ENCODE results near the gene SMOC1.

Gene SMOC1

GRCh38 chr14:69987406-69988121 lies 108.3 kb downstream of the SMOC1 start:
- no peak for DNase-seq

DNA sequence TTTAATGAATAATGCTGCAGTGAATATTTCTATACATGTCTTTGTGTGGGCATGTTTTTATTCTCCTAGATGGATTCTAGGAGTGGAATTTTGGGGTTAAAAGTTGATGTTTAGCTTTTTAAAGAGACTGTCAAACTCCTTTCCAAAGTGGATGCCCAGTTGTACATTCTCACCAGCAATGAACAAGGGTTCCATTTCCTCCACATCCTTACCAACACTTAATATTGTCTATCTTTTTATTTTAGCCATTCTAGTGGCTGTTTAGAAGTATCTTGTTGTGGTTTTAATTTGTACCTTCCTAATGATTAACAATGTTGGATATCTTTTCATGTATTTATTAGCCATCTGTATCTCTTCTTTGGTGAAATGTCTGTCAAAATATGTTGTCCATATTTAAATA lies 109.8 kb downstream of the SMOC1 start:
- DNase-seq = no peak

DNA sequence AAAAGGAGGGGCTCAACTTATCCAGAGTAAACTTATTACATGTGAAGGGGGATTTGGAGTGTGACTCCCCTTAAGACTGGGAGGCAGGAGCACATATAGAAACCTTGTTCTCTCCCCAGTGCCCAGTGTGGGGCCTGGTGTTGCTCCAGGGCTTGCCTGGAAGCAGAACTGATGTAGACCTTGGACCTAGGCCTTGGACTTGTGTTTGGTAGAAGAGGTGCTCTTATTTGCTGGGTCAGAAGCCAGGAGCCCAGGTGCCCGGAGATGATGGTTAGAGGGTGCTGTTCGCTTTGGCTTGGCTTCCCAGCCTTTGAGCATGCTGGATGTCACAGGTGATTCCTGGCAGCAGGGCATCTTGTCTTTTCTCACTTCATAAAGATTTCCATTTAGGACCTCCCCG lies 110.4 kb downstream of the SMOC1 start:
- no peak for DNase-seq

- no peak for DNase-seq
Measured at GRCh38 chr14:69990323-69990722, 111.1 kb downstream of the SMOC1 start.

- DNase-seq = no peak
Measured at GRCh38 chr14:69991422-69991821, 112.2 kb downstream of the SMOC1 start.

GRCh38 chr14:69992564-69992963 lies 113.3 kb downstream of the SMOC1 start:
- no peak for DNase-seq

DNA sequence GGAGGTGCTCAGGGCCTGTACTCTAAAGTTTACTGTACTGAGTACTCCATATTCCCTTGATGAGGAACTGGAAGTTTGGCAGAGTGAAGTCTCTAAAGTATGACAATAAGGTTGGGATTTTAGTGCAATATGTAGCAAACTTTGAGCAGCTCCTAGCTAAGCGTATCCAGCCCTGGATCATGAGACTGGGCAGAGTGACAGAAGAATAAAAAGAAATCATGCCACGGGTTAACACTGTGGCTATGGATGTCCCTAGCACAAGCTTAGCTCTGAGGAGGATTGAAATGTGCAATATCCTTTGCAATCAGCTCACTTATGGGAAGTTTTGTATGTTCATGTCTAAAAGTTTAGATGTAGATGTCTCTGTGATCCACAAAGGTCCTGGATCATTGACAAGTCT lies 114.1 kb downstream of the SMOC1 start:
- DNase-seq = no peak

DNA sequence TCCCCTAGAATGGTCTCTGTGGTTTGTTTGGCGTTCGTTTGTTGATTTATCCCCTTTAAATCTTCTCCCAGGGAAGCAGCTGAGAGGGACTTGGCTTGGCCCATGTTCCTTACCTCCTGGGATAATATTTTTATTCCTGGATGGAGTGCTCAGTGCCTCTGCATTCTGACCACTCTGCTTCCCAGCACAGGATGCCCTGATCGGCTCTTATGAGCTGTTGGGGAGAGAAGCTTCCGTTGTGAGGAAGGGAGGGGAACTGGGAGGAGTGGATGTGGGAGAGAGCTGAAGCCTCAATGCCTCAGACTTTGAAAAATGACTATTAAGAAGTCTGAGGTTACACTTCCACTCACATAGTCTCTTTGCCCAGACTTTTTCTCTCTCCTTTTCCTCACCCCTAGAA lies 114.8 kb downstream of the SMOC1 start:
- DNase-seq = no peak

GRCh38 chr14:69996216-69996615 lies 117.0 kb downstream of the SMOC1 start:
- DNase-seq = no peak

DNA sequence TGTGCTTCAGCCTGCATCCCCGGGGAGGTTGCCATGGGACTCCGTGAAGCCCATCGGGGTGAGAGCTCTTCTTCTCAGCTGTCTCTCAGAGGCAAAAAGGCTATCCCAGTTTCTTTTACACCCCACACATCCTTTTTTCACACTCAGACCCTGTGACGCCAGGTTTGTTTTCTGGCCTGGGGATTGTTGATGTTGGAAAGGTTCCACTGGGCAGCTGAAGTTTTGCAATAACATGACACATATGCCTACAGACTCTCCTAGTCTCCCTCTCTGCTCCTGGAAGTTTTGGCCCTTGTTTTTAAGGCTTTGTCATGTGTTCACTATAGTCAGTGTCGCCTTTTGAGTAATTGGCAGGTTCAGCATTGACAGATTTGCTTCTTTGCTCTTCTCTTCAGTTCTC lies 118.6 kb downstream of the SMOC1 start:
- no peak for DNase-seq

DNA sequence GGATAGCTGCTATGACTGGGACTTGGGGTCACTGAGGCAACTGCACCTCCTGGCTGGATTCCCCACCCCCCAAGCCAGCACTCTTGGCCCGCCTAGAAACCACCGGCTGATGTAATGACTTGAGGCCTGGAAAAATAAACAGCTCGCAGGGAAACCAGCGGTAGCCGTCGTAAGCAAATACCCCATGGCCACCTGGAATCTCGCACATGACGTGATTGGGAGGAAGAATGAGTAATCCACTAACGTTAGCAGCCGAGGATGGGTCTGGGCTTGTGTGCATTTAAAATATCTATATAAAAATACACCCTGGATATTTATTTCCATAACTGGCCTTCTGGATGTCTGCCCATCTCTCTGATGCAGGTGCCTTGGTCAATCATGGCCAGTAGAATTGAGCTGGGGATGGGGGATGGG lies 120.1 kb downstream of the SMOC1 start:
- DNase-seq = no peak

- DNase-seq = no peak
Measured at GRCh38 chr14:70000601-70001000, 121.4 kb downstream of the SMOC1 start.

DNA sequence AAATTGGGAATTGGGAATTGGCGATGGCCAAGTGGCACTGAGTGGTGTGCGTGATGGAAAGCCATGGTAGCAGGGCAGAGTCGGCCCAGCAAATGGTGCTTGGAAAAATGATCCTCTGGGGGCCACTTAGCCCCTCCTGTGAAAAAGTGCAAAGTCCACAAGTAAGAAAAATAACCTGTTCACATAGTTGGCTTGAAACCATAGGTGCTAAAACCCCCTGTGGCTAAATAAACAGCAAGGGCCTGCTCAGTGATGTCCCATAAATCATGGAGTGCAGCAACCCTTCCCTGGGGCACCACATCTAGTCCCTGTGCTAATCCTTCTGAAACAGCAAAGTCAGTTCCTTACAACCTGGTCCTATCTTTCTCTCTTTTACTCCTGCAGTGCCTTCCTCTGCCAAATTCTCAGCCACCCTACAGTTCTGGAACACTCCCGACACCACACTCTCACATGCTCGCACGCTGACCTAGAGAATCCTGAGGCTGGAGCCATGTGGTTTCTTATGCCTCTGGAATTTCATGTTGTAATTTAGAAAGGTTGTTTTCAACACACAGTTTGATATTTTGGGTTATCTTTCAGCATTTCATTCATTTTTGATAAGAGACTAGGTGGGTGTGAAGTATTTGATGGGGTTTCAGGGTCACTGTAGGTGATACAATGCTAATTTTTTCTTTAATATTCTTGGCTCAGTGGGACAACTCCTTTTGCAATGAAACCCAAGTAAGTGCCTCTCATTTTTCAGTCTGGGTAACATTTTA lies 123.6 kb downstream of the SMOC1 start:
- DNase-seq = no peak

DNA sequence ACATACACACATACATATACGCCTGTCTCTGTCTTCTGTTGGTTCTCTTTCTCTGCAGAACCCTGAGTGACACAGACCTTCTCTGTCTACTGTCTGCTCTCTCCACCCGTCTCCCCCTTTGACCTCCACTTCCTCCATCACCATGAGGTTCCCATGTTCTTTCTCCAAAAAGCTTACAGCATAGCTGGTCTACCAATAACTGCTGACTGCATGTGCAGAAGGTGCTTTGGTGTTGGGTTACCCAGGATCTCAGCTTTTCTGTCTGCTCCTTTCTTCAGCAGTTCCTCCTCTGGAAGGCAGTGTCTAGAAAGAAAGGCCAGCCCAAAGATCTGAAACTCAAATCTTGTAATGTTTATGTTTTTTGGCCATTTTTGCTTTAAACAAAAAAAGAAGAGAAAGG lies 125.6 kb downstream of the SMOC1 start:
- DNase-seq = no peak

GRCh38 chr14:70005281-70005805 lies 126.1 kb downstream of the SMOC1 start:
- no peak for DNase-seq

DNA sequence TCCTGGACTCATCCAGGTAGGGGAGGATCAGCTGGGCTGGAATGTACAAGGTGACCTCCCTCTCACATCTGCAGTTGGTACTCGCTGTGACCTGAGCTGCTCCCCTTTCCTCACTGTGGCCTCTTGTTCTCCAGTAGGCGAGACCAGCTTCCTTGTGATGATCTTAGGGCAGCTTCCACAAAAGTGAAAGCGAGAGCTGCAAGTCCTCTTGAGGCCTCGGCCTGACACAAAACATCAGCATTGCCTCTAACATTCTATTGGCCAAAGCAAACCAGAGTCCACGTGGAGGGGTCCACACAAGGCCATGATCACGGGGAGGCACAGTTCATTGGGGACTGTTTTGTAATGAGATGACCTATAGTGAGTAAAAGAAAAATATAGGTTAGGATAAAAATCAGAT lies 127.5 kb downstream of the SMOC1 start:
- no peak for DNase-seq

- no peak for DNase-seq
Measured at GRCh38 chr14:70008284-70009262, 129.4 kb downstream of the SMOC1 start.

DNA sequence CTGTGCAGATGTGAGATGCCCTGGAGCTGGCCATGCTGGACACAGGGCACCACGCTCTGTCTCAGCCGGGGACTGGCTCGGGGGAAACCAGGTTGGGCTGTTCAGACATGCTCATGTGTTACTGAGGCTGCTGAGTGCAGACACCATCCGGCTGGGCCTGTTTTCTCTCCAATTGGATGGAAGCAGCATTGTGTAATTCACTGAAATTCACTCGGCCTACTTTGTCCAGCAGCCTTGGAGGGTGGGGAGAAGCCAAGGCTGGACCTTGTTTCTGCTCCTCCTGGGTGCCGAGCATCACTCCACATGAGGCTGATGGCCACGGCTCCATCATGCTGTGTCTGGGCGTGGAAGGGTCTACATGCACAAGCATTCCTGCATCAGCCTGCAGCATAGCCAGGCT lies 130.7 kb downstream of the SMOC1 start:
- no peak for DNase-seq

DNA sequence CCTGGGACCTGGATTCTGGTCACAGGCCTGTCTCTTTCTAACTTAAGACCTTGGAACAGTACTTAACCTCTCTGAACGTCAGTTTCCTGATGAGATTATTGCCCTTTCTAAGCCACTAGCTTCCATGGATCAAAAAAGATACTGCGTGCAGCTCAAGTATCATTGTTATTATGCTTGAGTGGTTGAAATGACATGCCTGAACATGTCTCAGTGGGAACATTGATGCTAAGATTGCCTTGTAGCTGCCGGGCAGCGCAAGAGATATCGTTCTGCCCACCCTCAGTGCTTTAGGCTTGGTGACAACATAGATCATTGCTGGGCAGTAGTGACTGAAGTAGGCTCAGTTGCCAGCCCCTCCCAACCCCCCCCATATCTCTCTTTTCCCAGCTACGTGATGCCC lies 131.9 kb downstream of the SMOC1 start:
- no peak for DNase-seq

DNA sequence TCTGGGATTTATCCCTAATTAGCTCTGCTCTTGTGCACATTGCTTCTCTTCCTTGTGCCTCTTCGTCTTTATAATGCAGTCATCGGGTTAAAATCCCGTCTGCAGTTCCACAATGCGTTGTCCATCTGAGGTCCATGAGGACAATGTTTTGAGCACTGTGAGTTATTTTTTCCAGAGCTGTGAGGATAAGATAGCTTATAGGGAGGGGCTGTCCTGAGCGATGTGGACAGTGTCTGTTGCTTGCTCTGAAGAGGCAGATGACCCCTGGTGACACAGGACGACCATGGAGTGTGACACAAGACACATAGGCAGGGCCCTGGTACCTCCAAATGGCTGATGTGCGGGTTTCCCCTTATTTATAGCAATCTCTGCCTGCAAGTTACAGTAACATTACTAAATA lies 132.5 kb downstream of the SMOC1 start:
- DNase-seq = no peak

- no peak for DNase-seq
Measured at GRCh38 chr14:70013271-70013873, 134.2 kb downstream of the SMOC1 start.

DNA sequence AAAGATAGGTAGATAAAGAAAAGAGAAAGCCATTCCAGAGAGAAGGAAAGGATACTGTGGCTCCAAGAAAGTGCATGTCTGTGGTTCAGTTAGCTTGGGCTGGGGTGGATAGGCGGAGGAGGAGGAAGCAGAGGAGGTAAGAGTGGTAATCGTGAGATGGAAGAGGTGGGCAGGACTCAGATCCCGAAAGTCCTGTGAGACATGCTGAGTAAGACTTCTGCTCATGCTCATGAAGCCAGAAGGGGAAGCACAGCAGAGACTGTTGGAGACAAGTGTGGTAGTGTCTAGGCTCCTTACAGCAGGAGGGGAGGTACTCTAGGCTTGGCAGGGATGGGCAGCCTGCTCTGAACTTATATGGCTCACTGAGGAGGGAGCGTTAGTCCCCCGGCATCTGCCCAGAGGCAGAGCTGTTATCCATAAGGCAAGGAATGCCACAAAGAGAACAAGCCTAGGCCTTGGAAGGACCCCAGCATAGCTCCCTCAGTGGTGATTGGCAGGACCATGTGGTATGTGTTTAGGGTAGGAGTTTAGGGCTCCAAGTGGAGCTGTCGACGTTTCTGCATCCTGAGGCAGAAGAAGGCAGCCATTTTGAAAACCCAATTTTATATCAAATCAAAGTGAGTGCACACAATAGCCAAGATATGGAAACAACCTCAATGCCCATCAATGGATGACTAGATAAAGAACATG lies 135.3 kb downstream of the SMOC1 start:
- no peak for DNase-seq

Data from activated CD4-positive, alpha-beta T cell treated with anti-CD3 and anti-CD28 coated beads, Interleukin-2, amount 50 U/mL, for 4 hours (primary cell).